Activated CD4-positive, alpha-beta memory T cell treated with anti-CD3 and anti-CD28 coated beads, Interleukin-2, amount 10 ng/mL, durations not matched to agents 7 days and 5 days (primary cell): ENCODE data around the gene CDH4. TPM values are rescaled to one million over a fixed set of nuclear protein-coding genes. Genes with fewer than 3 reads are reported as not detected.

Experiments used
- CTCF ChIA-PET: fragments of 350-600 bp; sonication (Branson Sonifier 250); formaldehyde crosslinking; loops from one replicate; lab custom pipeline; 2021; ENCODE audit warnings: antibody characterized with exemption, inconsistent platforms; lab: Charles Lee
- POLR2A ChIA-PET: fragments of 350-600 bp; sonication (Branson Sonifier 250); formaldehyde crosslinking; loops from one replicate; lab custom pipeline; 2021; ENCODE audit warnings: antibody characterized with exemption; lab: Charles Lee
- DNase-seq: peaks from one replicate; pipeline ENCODE4 v3.0.0-alpha.2; 2020
- H3K27ac Mint-ChIP-seq: one replicate; pipeline ENCODE4 v1.8.0; 2021; ENCODE audit warnings: mild to moderate bottlenecking, mixed read lengths
- H3K27me3 Mint-ChIP-seq: one replicate; pipeline ENCODE4 v1.8.0; 2021; ENCODE audit warnings: mixed read lengths
- H3K36me3 Mint-ChIP-seq: one replicate; pipeline ENCODE4 v1.8.0; 2021; ENCODE audit warnings: low read depth, mixed read lengths
- H3K4me1 Mint-ChIP-seq: one replicate; pipeline ENCODE4 v1.8.0; 2021; ENCODE audit warnings: mixed read lengths
- H3K4me3 Mint-ChIP-seq: one replicate; pipeline ENCODE4 v1.8.0; 2021; ENCODE audit warnings: mild to moderate bottlenecking, mixed read lengths
- H3K9me3 Mint-ChIP-seq: one replicate; pipeline ENCODE4 v1.8.0; 2021; ENCODE audit warnings: mixed read lengths
- total RNA-seq, 2 experiments: library from RNA; stranded (reverse); gene quantifications; one replicate each; pipeline ENCODE4 v1.2.3, GENCODE V29; 2021

The CDH4 gene
- total RNA-seq, 2 experiments from 2014 or later: 0.15 to 0.20 TPM

GRCh38 chr20:61512475-61512874 lies 260.4 kb downstream of the CDH4 start:
- Mint-ChIP-seq H3K4me1 (no peaks in the 10 kb centered on the region), H3K27ac (no peak overlapping the region), H3K27me3 (no peaks in the 10 kb centered on the region), H3K36me3 (no peaks in the 10 kb centered on the region), H3K4me3 (no peak overlapping the region), H3K9me3 (no peaks in the 10 kb centered on the region)
- ChIA-PET POLR2A (no interaction called here), CTCF (no interaction called here)
- no peak for DNase-seq

DNA sequence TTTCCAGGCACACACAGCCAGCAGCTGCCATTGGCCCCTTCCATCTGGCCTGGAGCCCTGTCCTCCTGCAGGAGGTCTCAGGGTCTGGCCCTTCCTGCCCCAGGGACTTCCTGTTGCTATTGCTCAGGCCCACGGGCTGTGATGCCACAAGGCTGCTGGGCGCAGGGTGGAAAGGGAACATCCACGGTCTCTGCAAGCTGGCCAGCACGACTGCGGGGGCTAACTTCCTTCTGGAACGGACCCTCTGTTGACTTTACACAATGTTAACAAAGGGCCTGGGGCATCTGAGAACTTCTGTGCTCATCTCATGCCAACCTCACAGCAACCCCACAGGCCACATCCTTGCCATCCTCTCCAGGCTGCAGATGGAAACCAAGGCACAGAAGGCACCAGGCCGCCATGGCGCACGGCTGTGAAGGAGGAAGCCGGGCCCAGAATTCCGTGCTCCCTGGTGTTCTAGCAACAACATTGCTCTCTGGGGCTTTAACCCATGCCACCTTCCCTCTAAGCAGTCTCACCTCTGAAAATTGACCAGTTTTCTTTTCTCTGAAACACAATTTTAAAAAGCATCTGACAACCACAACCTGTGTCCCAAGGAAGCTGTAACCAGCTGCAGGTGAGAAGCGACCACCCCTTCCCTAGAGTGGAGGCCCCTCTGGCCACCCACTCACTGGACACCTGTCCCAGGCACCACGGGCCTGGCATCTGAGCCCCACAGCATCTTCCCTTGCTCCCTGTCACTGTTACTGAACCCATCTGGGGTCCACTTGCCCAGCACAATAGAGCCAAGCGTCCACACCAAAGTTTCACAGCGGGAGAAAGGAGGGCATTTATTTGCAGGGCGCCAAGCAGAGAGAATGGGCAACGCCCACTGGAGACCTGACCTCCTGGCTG lies 261.3 kb downstream of the CDH4 start:
- H3K4me1 Mint-ChIP-seq: no peaks in the 10 kb centered on the region
- ChIA-PET POLR2A (no interaction called here), CTCF (no interaction called here)
- H3K27ac Mint-ChIP-seq: no peak overlapping the region
- no peaks in the 10 kb centered on the region for H3K27me3 Mint-ChIP-seq
- no peak overlapping the region for H3K4me3 Mint-ChIP-seq
- no peak for DNase-seq
- no peaks in the 10 kb centered on the region for H3K36me3 Mint-ChIP-seq
- no peaks in the 10 kb centered on the region for H3K9me3 Mint-ChIP-seq

DNA sequence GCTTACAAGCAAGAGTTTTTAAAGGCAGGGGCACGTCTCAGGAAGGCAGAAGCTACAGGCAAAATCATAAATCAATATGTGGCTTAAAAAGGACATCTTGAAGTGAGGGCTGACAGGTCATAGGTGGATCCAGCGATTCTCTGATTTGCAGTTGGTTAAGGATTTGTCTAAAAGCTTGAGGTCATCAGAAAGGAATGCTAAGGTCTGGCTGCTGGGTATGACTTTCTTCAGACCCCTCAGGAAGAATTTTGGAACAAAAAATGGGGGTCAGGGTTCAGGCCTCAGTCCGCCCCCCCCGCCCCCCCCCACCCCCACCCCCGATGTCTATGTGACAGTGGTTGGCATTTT lies 261.9 kb downstream of the CDH4 start:
- Mint-ChIP-seq H3K27me3 (no peaks in the 10 kb centered on the region), H3K4me1 (no peaks in the 10 kb centered on the region), H3K27ac (no peak overlapping the region), H3K9me3 (peaks cover 4% of the 10 kb centered on the region), H3K4me3 (no peak overlapping the region), H3K36me3 (no peaks in the 10 kb centered on the region)
- CTCF ChIA-PET: no interaction called here
- POLR2A ChIA-PET: no interaction called here
- no peak for DNase-seq

DNA sequence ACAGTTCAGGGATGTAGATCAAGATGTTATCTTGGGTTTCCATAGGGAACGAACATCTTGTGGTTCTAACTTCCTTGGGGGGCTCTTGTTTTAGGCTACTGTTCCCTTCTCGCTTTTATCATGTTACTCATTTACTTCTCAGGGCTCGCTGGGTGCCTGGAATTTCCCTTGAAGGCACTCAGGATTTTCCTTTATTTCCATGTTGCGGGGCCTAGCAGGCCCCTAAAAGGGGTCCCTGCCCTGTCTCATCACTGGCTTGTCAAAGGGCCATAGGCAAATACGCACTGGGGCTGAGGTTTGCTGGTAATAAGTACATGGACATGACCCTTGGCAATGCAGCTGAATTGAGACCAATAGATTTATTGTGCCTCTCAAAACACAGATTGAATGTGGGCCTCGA lies 262.3 kb downstream of the CDH4 start:
- peaks cover 4% of the 10 kb centered on the region for H3K9me3 Mint-ChIP-seq
- H3K4me3 Mint-ChIP-seq: no peak overlapping the region
- no peak overlapping the region for H3K27ac Mint-ChIP-seq
- ChIA-PET CTCF (no interaction called here), POLR2A (no interaction called here)
- H3K36me3 Mint-ChIP-seq: no peaks in the 10 kb centered on the region
- H3K4me1 Mint-ChIP-seq: no peaks in the 10 kb centered on the region
- no peak for DNase-seq
- H3K27me3 Mint-ChIP-seq: no peaks in the 10 kb centered on the region

DNA sequence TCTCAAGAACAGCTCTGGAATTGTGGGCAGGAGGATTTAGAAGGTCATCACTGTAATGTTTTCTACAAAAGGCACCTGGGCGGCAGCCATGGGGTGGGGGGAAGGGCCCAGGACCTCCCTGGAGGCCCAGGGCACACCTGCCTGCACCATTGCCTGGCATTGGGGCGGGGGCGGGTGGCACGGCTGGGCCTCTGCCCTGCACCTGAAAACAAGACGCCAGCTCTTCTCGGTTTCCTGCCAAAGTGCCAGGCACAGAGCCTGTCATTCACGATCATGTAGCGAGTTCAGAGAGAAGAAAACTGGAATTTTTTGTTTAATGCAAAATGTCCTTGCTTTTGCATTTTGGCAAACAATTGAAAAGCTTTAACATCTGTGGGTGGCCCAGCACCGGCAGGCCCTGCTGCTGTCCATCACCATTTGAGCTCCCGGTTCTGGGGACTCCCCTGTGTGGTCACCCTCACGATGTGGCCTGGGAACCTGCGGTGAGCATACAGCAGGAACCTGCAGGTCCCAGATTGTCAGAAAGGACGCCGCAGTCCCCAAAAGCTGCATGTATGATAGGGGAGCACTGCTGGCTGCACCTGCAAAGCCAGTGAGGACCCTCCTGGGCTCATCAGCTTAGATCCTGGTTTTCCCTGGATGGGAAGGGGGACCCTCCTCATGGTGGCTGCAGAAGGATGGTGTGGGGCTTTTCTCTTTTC lies 262.9 kb downstream of the CDH4 start:
- Mint-ChIP-seq H3K27ac (no peak overlapping the region), H3K27me3 (no peaks in the 10 kb centered on the region), H3K9me3 (peaks cover 6% of the 10 kb centered on the region), H3K4me1 (no peaks in the 10 kb centered on the region), H3K4me3 (no peak overlapping the region), H3K36me3 (no peaks in the 10 kb centered on the region)
- ChIA-PET CTCF (interaction anchor here (0.6 kb wide), 1 partner anchor 1922 kb away, joined by 3 read pairs; no protein-coding TSS in a partner anchor), POLR2A (no interaction called here)
- DNase-seq: no peak

GRCh38 chr20:61515922-61516321 lies 263.9 kb downstream of the CDH4 start:
- Mint-ChIP-seq H3K36me3 (no peaks in the 10 kb centered on the region), H3K4me3 (no peak overlapping the region), H3K9me3 (peaks cover 8% of the 10 kb centered on the region), H3K27ac (no peak overlapping the region), H3K4me1 (no peaks in the 10 kb centered on the region), H3K27me3 (no peaks in the 10 kb centered on the region)
- no peak for DNase-seq
- POLR2A ChIA-PET: no interaction called here
- CTCF ChIA-PET: no interaction called here

- Mint-ChIP-seq H3K4me1 (no peaks in the 10 kb centered on the region), H3K4me3 (no peak overlapping the region), H3K27ac (no peak overlapping the region), H3K9me3 (peaks cover 8% of the 10 kb centered on the region), H3K36me3 (no peaks in the 10 kb centered on the region), H3K27me3 (no peaks in the 10 kb centered on the region)
- DNase-seq: no peak
- ChIA-PET POLR2A (no interaction called here), CTCF (no interaction called here)
Observed at GRCh38 chr20:61516346-61517208, 264.5 kb downstream of the CDH4 start.

- no peaks in the 10 kb centered on the region for H3K36me3 Mint-ChIP-seq
Observed at GRCh38 chr20:61517419-61517818, 265.4 kb downstream of the CDH4 start.

GRCh38 chr20:61518424-61518951 lies 266.4 kb downstream of the CDH4 start:
- no peak overlapping the region for H3K4me3 Mint-ChIP-seq
- no peaks in the 10 kb centered on the region for H3K36me3 Mint-ChIP-seq
- no peak for DNase-seq
- H3K27me3 Mint-ChIP-seq: no peaks in the 10 kb centered on the region
- H3K27ac Mint-ChIP-seq: no peak overlapping the region
- ChIA-PET POLR2A (no interaction called here), CTCF (no interaction called here)
- peaks cover 8% of the 10 kb centered on the region for H3K9me3 Mint-ChIP-seq
- no peaks in the 10 kb centered on the region for H3K4me1 Mint-ChIP-seq

More at GRCh38 chr20:61517419-61517818, 265.4 kb downstream of the CDH4 start:
- Mint-ChIP-seq H3K4me1 (no peaks in the 10 kb centered on the region), H3K9me3 (peaks cover 8% of the 10 kb centered on the region), H3K4me3 (no peak overlapping the region), H3K27me3 (no peaks in the 10 kb centered on the region), H3K27ac (no peak overlapping the region)
- CTCF ChIA-PET: no interaction called here
- POLR2A ChIA-PET: no interaction called here
- no peak for DNase-seq

- Mint-ChIP-seq H3K9me3 (peaks cover 8% of the 10 kb centered on the region), H3K36me3 (no peaks in the 10 kb centered on the region), H3K27me3 (no peaks in the 10 kb centered on the region), H3K27ac (no peak overlapping the region), H3K4me3 (no peak overlapping the region), H3K4me1 (no peaks in the 10 kb centered on the region)
- no peak for DNase-seq
- ChIA-PET POLR2A (no interaction called here), CTCF (no interaction called here)
Observed at GRCh38 chr20:61519488-61519887, 267.4 kb downstream of the CDH4 start.

DNA sequence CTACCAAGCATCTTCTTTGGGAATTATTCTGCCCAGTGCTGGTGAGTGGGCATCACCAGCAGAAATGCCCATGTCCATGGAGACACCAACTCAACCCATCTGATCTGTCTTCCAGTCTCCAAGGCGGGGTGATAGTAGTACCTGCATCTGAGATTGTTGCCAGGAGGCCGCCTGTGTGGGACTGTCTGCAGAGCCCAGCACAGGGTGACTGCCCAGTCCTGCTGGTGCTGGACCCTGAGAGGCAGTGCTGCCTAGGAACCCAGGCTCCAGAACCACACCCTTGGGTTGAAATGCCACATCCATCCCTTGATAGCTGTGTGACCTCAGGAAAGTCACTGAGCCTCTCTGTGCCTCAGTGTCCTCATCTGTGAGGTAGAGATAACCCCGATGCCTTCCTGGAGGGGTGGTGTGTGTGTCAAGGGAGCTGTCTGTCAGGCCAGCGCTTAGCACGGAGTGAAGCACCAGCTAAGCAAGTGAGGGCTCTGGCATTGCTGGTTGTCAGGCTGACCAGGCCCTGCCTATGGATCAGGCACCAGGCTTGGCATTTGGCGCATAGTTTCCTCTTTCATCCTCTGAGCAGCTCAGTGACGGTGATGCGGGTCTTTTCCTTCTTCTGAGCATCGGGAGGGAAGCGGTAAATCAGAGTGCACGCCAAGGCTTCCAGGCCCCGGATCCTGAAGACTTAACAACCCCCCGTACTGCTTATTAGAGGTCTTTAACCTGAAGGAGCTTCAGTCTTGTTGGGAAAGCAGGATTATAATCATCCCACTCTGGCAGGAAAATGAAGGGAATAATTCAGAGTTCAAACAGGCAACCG lies 268.2 kb downstream of the CDH4 start:
- Mint-ChIP-seq H3K27ac (no peak overlapping the region), H3K27me3 (no peaks in the 10 kb centered on the region), H3K9me3 (peaks cover 8% of the 10 kb centered on the region), H3K4me1 (no peaks in the 10 kb centered on the region), H3K4me3 (no peak overlapping the region), H3K36me3 (no peaks in the 10 kb centered on the region)
- no peak for DNase-seq
- CTCF ChIA-PET: no interaction called here
- POLR2A ChIA-PET: no interaction called here

GRCh38 chr20:61520893-61521460 lies 268.9 kb downstream of the CDH4 start:
- ChIA-PET POLR2A (no interaction called here), CTCF (no interaction called here)
- no peaks in the 10 kb centered on the region for H3K4me1 Mint-ChIP-seq
- no peak overlapping the region for H3K27ac Mint-ChIP-seq
- no peaks in the 10 kb centered on the region for H3K27me3 Mint-ChIP-seq
- no peaks in the 10 kb centered on the region for H3K36me3 Mint-ChIP-seq
- H3K4me3 Mint-ChIP-seq: no peak overlapping the region
- H3K9me3 Mint-ChIP-seq: peaks cover 8% of the 10 kb centered on the region
- no peak for DNase-seq
